ENCODE measurements around the gene PEAR1.

PEAR1 gene

DNA sequence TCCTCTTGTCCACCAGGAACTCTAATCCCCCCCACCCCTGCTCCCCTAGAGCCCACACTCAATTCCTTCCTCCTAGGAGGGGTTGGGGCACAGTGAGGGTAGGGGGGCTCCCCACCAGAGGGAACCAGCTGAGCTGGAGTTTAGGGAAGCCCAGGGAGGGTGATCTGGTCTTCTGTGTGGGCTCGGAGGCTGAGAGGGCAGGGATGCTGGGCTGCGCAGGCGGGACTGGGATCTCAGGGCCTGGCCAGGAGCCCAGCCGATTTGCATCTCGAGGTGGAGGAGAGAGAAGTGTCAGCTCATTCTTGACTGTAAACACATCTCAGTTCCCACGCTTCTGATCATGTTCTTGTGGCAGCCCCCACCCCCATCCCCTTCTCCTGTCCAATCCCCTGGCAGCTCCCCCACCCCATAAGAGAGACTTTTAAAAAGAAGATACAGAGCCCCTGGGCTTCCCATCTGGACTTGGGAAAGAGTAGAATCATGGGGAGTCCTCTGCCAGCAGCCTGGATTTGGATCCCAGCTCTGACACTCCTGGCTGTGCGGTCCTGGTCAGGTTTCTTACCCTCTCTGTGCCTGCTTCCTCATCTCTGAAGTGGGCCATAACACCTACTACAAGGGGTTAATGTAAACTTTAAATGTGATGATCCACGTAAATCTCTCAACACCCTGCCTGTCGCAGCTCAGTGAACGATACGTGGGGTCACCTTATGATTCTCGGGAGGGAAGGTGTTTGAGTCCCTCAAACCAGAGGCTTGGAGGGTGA is 6.6 kb downstream of the PEAR1 start:
- no peak for DNase-seq (ENCODE audit: low read depth in 1 of 2, low spot score in 1 of 2)

GRCh38 chr1:156900896-156901589 is 7.5 kb downstream of the PEAR1 start:
- no peak for DNase-seq (ENCODE audit: low read depth in 1 of 2, low spot score in 1 of 2)

DNA sequence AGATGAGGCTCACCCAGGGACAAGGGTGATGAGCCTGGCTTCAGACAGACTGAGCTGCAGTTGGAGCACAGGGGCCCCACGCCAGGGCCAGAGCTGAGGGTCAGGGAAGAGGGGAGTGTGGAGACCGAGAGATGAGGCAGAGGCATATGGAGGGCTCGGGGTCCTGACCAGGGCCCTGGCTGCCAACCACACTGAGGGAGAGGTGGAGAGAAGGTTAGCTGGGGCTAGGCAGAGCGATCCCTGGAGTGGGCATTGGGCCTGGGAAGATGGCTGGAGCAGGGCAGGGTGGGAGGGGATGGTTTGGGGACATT is 8.0 kb downstream of the PEAR1 start:
- DNase-seq (ENCODE audit: low read depth in 1 of 2, low spot score in 1 of 2) = no peak

DNA sequence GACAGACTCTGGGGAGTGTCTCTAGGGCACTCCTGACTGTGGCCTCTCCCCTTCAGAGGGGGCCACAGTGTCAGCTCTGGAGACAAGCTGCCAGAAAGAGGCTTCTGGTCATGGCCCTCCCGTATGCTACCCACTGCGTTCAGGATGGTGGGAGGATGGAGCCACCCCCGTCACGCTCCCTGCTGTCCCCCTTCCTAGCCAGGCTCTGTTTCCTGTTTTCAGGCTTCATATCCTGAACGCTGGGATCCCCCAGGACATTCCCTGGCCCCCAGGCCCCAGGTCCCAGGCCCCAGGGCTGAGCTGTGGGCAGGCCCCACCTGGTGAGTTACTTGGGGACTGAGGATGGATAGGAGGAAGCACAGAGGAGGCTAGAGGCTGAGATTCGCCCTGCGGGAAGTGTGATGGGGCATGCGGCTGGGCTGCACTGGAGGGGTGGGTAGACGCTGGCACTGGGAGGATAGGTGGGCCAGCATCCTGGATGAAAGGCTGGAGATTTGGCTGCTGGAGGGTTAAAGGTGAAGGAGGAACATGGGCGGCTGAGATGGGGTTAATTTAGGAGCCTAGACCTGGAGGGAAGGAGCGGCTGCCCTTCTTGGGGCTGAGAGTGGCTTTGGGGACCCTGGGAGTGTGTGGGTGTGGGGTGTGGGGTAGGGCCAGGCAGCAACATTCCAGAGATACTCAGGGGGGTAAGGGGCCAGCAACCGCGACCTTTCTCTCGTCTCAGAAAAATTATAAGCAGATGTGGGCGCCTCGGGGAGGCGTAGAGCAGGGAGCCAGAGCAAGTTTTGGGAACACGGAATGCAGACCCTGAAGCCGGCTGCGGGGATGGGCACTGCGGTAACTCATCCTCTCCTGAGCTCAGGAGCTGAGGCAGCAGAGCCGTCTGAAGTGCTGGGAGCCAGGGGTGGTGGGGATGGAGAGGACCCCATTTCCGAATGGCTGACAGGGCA is 8.7 kb downstream of the PEAR1 start:
- DNase-seq (ENCODE audit: low read depth in 1 of 2, low spot score in 1 of 2) = no peak

DNA sequence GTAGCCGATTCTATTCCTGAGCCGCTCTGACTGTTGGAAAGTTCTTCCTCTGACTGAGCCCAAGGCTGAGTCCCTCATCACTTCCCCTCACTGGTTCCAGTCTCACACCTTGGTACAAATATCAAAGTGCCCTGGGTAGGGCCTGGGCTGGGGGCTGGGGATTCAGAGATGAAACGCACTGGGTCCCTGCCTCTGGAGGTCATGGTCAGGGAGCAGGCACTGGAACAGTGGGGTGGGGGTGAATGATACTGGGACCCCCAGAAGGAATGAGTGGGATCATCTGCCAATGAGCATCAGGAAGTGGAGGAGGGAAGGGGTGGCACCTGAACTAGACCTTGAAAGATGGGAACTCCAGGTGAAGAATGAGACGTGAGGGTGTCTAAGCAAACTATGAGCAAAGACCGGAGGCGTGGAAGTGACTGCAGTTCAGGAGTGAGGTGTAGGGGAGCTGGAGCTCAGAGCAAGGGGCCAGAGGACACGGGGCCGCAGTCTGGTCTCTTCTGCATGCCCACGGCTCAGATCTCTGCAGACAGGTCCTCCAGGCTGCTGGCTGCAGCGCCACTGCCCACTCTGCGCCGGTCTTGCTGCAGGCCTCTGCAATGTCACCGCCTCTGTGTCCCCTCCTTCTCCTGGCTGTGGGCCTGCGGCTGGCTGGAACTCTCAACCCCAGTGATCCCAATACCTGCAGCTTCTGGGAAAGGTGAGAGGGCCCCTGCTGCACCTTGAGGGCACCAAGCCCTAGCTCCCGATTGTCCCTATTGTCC is 10.0 kb downstream of the PEAR1 start:
- no peak for DNase-seq (ENCODE audit: low read depth in 1 of 2, low spot score in 1 of 2)

DNA sequence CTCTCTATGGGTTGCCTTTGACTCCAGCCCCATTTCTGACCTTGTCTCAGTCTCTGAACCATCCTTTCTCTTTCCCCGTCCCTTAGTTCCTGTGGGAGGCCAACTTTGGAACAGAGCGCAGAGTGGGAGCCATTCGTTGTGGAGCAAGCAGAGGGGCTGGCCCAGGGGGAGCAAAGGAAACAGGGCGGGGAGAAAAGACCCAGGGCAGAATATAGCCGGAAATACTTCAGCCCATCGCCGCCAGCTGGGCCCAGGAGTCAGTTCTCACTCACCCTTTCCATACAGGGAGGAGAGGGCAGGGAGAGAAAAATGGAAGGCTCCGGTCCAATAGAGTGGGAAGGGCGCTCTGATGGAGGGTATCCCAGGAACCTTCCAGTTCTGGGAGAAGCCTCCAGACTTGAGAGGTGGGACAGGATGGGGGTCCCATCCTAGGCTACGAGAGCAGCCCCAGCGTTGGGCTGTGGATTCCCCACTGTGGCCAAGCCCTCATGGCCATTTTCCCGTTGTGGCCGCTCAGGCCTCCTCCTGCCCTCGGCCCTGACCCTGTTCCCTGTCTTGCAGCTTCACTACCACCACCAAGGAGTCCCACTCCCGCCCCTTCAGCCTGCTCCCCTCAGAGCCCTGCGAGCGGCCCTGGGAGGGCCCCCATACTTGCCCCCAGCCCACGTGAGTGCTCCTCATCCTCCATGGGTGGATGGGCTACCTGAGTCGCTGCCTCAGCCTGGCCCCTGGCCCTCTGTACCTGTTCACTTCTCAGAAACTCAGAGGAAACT is 10.9 kb downstream of the PEAR1 start:
- no peak for DNase-seq (ENCODE audit: low read depth in 1 of 2, low spot score in 1 of 2)

DNA sequence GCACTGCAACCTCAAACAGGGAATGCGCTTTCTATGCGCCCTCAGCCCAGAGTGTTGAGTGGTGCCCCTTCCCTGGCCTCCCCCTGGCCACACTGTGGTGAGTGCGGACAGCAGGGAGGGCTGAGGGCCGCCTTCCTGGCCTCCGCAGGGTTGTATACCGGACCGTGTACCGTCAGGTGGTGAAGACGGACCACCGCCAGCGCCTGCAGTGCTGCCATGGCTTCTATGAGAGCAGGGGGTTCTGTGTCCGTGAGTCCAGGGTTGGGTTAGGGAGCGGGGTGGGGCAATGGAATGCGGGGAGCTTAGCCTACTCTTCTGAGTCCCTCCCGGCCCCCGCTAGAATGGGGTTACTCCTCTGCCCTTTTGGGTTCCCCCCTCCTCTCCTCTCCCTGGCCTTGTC is 11.7 kb downstream of the PEAR1 start:
- DNase-seq (ENCODE audit: low read depth in 1 of 2, low spot score in 1 of 2) = no peak

GRCh38 chr1:156905651-156906050 is 12.1 kb downstream of the PEAR1 start:
- DNase-seq (ENCODE audit: low read depth in 1 of 2, low spot score in 1 of 2) = no peak

GRCh38 chr1:156906206-156906906 is 12.8 kb downstream of the PEAR1 start:
- DNase-seq (ENCODE audit: low read depth in 1 of 2, low spot score in 1 of 2) = no peak

GRCh38 chr1:156908541-156908940 is 15.0 kb downstream of the PEAR1 start:
- DNase-seq (ENCODE audit: low read depth in 1 of 2, low spot score in 1 of 2) = no peak

- no peak for DNase-seq (ENCODE audit: low read depth in 1 of 2, low spot score in 1 of 2)
Observed at GRCh38 chr1:156908955-156909354, 15.4 kb downstream of the PEAR1 start.

DNA sequence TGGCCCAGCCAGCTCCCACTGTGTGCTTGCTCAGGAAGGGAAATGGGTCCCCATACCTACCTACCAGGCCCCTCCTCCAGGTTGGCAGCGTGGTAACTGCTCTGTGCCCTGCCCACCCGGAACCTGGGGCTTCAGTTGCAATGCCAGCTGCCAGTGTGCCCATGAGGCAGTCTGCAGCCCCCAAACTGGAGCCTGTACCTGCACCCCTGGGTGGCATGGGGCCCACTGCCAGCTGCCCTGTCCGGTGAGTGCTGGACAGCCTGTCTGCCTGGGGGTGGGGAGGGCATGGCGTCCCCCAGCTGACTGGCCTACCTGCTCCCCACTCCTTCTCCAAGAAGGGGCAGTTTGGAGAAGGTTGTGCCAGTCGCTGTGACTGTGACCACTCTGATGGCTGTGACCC is 16.2 kb downstream of the PEAR1 start:
- DNase-seq (ENCODE audit: low read depth in 1 of 2, low spot score in 1 of 2) = no peak

- DNase-seq (ENCODE audit: low read depth in 1 of 2, low spot score in 1 of 2) = peak; percentile 24 to 47
Observed at GRCh38 chr1:156910309-156910782, 16.8 kb downstream of the PEAR1 start.

DNA sequence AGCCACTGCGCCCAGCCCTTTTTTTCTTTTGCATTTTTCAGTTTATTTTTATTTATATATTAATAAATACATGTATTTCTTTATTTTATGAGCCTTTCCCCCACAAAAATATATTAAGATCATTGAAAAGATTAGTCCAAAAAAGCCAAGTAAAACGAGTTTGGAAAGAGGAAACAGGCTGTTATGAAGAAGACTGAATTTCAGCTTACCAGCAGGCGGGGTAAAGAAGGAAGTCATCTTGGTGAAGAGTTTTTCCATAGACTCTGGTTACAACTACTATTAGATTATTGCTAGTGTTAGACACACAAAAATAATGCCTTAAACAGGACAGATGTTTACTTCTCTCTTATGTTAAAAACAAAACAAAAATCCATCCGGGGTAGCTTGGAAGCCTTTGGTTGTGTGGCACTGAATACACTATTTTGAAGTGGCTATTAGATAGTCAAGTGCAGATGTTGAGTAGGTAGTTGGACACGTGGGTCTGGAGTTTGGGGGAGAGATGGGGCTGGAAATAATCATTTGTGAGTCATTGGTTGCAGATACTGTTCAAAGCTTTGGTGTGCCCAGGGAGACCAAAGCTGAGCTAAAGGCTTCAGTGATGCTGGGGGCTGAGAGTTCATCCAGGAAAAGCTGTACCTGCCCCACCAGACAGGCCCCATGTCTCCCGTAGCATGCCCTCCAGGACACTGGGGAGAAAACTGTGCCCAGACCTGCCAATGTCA is 18.2 kb downstream of the PEAR1 start:
- no peak for DNase-seq (ENCODE audit: low read depth in 1 of 2, low spot score in 1 of 2)

- no peak for DNase-seq (ENCODE audit: low read depth in 1 of 2, low spot score in 1 of 2)
Observed at GRCh38 chr1:156912310-156912709, 18.8 kb downstream of the PEAR1 start.

- DNase-seq (ENCODE audit: low read depth in 1 of 2, low spot score in 1 of 2) = no peak
Observed at GRCh38 chr1:156912861-156913808, 19.6 kb downstream of the PEAR1 start.

- no peak for DNase-seq (ENCODE audit: low read depth in 1 of 2, low spot score in 1 of 2)
Observed at GRCh38 chr1:156913809-156914387, 20.4 kb downstream of the PEAR1 start.
